GM18909 (cell line): ENCODE results near the gene LHX3.

Experiments used
- ATAC-seq: cut with Tn5 transposase; IDR thresholded peaks from one replicate; pipeline ENCODE4 v1.9.1; 2021; ENCODE audit warnings: mild to moderate bottlenecking; ENCODE audit not compliant: unreplicated experiment, poor library complexity

Gene LHX3

DNA sequence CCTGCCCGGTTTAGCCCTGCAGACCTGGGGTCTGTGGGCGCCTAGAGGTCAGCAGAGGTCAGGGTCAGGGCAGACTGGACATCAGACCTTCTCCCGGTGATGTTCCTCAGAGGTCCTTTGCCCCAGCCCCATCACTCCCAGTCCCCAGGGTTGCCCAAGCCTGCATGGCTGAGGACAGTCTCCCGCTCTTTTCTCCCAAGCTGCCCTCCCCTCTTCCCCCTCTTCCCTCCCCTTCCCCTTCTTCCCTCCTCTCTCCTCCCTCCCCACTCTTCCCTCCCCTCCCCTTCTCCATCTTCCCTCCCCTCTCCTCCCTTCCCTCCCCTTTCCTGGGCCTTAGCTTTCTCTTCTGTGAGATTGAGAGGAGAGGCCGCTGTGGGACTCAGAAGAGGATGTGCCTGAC, 10.4 kb downstream of the LHX3 start:
- no peak for ATAC-seq

DNA sequence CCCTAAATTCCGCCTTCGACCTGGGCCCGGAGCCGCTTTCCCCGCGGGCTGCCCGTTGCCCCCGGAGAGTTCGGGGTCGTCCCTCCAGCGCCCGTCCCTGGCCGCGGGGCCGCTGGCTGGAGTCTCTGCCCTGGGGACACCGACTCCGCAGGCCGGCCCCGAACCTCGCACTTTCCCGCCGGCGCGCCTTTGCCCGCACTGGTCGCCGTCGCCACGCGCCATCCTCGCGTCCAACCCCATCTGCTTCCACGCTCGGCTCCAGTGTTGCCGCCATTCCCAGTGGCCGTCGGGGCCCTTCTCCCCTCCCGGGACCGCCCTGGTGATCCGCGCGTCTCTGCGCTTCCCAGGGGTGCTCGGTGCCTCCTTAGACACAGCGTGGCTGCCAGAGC, 11.0 kb downstream of the LHX3 start:
- no peak for ATAC-seq

DNA sequence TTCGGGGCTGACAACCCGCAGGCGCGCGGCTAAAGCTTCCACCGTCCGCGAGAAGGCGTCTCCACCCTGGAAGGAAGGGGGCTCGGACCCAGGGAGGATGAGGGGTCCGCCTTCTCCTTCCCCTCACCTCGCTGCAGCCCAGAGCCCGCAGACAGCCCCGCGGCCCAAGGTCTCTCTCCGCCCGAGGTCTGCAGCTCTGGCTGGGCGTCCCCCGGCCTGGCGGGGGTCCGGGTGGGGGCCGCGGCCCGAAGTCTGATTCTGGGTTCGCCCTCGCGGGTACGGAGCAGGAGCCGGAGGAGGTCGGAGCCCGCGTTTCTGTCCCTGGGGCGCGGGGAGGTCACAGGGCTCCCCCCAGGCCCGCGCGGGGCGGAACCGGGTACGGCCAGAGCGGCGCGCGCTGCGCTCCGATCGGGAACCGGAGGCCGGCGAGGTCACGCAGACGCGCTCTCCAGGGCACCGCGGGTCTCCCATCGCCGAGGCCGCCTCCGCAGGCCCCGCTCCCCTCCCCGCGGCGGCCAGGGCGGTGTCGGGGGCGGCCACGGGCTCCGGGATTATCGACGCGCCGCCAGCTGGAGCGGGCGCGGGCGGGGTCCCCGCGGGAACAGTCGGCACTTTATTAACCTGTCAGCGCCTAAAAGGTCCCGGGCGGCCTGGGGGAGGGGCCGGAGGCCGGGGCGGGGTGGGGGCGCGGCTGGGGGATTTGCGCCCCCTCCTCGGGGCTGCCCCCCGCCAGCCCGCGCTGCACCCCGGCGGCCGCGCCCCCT, 11.6 kb downstream of the LHX3 start:
- no peak for ATAC-seq

DNA sequence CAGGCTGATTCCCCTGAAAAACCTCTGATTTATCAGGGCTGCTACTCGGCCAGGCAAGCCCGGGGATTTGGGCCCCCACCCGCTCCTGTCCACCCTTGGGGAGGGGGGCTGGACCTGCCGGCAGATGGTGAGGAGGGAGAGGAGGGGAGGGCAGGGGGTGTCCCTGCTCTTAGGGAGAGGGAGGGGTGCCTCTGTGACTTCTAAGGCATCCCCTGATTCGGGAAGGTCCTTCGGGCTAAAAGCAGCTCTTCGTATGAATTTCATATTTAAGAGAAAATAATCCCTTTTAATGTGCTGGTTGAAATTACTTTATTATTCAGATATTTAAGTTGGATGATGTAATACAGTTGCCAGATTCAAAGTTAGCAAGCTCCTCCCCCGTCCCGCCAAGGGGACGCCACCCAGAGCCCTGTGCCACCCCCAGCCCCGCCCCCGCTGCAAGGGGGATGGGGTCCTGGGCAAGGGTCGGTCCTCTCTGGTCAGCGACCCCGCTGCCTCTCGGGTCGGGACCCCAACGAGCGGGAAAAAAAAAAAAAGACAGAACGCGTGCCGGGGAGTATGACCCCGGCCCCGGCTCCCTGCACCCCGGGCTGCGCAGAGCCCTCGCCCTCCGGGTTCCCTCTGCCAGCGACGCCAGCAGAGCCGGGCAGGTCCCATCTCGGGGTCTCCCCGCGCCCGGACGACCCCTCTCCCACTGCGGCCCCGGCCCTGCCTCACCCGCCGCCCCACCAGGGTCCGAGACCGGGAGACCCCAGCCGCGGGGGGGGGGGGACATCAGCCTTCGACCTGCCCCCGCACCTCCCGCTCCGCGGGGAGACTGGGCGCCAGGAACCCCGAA, 12.4 kb downstream of the LHX3 start:
- no peak for ATAC-seq

DNA sequence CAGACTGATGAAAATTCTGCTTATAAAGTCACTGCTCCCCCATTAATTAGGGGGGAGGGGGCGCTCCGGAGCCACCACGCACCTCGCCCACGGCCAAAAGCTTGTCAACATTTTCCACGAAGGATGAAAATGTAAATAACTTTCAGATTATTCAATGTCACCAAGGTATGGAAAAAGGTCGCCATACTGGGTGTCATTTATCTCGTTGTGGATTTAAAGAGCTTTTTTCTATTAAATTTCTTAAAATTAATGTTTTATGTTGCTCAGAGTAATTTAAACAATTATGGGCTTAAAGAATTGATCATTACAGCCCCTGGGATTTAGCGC, 13.0 kb downstream of the LHX3 start:
- ATAC-seq, result no peak

DNA sequence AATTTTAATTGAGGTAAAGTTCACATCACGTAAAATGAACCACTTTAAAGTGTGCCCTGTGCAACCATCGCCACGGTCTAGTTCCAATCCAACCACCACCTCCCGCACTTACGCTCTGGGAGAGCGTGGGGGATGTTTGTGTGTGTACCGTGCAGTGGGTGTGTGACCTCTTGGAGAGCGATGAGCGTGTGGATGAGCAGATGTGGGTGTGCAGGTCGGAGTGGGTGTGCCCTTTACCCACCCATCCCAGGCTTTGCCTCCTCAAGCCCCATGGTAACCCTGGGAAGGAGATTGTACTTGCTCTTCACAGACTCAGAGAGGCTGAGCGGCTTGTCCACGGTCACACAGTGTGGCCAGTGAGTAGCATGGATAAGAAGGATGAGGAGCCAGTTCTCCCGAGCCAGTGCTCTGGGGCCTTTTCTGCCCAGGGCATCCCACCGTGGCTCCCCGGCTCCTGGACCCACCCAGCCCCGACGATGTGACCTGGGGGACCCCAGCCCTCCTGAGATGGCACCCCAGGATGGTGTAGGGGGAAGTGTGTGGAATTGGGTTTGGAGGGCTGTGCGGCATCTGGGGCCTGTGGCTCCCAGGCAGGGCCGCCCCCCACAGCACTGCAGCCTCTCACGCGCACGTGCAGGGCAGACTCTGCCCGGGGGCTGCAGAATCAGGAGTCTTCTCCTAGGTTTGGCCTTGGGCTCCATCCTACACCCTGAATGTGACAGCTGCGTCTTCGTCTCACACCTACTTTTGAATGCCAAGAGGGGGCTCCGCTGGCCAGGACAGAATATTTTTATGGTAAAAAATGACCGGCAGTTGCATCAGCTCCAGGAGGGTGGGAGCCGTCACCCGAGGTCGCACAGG, 13.6 kb downstream of the LHX3 start:
- ATAC-seq, result no peak

DNA sequence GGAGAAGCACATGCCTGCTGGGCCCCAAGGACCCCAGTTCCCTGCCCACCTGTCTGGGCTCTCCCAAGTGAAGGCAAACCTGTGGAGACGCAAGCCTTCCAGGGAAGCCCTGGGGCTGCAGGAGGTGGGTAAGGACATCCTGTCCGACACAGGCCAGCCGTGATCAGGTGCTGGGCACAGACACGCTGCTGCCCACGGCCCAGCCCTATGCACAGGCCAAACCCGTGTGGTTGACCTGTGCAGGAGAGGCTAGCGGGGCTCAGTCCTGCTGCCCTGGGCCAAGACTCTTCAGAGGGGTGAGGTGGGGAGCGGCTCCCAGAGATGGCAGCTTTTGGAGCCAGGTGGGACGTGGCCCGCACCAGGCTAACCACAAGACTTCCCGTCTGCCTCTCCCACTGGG, 14.3 kb downstream of the LHX3 start:
- ATAC-seq, result no peak

DNA sequence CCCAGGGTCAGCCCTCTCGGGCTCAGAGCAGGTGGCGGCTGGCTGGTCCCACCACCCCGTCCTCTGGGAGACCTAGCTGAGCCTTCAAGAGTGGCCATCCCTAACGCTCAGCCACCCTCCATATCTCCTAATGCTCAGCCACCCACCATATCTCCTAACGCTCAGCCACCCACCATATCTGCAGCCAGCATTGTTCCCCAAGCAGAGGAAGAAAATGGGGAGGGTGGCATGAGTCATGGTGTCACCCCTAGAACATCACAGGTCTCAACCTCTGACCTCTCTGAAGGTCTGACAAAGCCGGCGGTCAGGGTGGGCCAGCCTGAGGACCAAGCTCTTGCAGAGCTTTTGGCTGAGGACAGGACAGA, 14.7 kb downstream of the LHX3 start:
- no peak for ATAC-seq

DNA sequence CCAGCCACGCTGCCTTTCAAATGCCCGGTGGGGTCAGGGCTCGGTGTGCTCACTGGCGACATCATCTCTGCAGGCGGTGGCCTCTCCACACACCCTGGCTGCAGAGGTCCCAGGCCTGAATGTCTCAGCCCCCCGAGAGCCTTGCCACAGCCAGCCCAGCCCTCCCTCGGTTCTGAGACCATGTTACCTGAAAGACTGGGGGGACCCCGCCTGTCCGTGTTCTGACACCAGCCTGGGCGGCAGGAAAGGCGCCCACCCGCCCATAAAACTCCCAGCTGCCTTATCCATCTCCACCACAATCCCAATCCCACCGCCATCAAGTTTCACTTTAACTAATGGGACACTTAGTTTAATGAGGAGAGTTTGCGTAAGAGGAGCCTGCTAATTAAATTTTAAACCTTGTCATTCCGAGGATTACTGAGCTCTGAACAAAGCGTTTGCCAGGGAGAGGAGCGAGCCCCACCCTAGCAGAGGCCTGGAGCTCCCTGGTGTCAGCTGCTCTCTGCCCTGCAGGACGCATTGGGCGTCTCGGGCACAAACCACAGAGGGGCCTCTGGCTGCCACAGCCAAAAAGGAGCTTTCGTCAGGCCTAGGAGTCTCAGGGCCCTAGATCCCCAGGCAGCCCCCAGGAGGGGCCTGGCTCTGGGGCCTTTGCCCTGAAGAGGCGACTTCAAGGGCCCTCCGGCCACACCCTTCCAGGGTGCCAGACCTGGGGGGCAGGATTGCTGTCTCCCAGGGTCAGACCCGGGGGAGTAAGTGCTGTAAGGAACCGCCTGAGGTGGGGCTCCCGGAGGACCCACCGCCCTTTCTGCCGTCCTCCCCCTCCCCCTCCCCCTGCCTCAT, 15.3 kb downstream of the LHX3 start:
- ATAC-seq, result no peak

DNA sequence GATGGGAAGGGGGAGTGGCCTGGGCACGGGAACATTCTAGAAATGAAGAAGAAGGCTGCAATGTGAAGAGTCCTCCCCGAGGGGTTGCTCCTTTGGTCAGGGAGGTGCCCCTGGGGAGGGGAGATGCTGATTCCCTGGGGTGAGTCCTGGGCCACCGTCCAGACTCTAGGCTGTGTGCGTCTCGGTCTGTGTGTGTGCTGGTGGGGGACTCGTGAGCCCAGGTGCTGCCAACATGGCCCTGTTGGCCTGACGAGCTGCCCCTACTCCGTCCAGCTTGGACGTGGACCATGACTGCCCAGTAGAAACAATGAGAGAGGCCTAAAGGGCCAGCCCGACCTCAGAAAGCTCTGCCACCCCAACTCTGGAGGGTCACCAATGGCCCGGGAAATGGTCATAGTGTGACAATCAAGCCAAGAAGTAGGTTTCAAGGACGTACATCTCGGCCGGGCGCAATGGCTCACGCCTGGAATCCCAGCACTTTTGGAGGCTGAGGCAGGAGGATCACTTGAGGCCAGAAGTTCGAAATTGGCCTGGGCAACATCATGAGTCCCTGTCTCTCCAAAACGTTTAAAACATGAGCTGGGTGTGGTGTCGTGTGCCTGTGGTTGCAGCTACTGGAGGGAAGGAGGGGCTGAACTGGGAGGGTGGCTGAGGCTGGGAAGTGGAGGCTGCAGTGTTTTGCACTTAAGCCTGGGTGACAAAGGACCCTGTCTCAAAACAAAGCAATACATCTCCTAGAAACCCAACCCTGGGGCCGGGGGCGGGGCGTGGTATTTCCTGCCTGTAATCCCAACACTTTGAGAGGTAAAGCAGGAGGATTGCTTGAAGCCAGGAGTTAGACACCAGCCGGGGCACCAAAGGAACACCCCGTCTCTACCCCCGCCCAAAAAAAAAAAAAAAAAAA, 17.0 kb downstream of the LHX3 start:
- ATAC-seq, result no peak

DNA sequence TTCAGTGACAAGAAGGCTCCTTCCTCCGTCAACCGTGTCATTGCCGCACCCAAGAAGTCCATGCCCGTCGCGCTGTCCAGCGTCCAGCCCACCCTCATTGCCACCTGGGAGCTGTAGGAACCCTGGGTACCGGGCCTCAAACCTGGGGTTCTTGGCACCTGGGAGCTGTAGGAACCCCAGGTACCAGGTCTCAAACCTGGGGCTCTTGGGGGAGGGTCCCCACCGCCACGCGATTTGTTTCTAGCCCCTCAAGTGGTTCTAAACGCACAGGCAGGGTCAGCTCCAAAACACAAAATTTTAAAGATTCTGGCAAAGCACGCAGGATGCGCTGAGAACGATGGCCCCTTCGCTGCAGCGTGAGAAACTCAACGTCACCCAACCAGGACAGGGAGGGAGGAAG, 17.7 kb downstream of the LHX3 start:
- ATAC-seq, result no peak

DNA sequence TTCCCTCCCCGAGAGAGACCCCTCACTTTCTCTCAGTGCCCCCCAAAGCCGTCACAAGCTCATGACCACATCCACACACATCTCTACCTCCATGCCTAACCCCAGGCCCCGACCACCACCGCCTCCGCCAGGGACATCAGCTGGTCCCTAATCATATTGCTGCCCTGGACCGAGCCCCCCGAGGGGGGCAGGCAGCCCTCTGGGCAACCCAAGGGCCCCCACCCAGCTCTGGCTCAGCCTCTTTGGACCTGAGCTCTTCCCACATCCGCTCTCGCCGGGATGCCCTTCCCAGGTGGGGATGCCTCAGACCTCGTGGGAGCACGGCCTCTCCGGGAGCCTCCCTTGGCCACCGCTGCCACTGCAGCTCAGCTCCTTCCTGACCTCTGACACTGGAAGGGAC, 18.5 kb downstream of the LHX3 start:
- no peak for ATAC-seq

DNA sequence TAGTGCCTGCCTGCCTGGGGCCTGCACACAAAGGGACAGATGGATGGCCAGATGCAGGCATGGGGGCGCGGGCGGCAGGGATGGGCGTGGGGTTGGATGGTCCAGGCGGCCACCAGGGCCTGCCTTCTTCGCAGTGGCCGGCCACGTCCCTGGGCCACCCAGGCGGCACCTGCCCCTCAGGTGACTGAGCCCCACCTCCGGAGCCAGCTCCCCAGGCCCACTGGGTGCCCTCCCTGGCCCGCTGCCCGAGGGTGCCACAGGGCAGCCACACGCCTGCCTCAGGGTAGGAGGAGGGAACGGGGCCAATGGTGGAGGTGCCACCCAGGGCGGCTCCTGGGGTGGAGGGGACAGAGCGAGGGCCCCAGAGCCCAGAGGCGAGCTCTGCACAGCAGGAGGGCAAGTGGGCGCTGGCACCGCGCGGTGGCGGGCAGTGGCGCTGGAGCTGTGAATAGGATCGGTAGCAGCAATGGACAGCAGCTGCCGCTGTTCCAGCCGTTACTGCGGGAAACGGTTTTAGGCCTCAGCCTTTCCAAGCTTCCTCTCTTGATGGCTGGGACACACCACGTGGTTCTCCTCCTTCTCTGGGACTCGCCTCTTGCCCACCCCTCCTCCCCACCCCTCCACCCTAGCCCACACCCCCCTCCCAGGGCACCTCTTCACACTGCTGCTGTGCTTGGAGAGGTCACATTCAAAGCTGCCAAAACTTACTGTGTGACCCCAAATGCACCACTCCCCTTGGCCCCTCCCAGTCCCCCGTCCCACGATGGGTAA, 19.1 kb downstream of the LHX3 start:
- ATAC-seq, result no peak

DNA sequence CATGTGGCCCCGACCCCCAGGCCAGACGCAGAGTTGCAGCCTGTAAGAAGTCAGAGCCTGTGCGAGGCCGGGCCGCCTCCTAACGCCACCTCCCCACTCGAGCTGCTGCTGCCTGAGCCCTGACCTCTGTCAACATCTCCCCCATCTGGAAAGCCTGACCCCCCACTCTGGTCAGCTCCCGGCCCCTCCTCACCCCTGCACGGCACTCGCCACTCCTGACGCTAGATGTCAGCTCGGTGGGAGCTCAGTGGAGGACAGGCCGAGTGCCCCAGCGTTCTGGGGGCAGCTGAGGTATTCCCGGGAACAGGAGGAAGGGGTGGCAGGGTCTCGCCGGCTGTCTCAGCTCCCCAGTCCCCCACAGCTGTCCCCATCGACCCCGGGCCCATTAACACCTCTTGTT, 19.9 kb downstream of the LHX3 start:
- no peak for ATAC-seq

DNA sequence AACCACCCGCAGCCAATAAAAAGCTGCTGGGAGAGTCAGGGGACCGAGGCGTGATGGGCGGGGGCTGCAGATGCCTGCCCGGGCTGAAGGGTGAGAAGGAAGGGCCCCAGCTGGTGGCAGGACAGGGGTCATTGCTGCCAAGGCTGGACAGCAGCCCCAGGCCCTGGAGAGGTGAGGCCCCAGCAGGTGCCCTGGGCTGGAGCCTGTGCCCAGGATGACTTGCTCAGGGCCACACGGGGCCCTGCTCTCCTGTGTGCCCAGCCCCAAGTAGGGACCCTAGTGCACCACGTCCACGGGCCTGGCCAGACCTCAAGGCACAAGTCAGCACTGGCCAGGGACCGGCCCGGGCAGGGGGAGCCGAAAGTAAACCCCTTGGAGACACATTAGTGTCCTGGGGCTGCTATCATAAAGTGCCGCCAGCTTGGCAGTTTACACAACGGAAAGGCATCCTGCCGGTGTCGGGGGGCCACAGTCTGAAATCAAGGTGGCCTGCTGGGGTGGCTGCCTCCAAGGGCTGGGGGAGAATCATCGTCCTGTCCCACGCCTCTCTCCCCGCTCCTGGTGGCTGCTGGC, 22.0 kb downstream of the LHX3 start:
- ATAC-seq, result no peak

DNA sequence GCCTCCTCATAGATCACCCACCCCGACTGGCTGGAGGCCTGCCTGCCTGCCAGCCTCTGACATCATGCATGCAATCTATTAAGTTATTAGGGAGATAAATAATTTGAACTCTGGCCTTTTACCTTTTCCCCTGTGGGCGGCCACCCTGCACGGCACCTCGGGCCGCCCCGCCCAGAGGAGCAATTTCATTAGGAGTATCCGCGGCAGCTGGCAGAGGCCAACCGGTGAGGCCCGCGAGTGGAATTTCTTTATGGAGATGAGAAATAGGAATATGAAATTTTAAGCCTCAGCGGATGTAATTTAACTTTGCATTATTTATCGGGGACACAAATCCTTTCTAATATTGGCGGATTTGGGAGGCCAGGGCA, 22.5 kb downstream of the LHX3 start:
- ATAC-seq, result no peak

DNA sequence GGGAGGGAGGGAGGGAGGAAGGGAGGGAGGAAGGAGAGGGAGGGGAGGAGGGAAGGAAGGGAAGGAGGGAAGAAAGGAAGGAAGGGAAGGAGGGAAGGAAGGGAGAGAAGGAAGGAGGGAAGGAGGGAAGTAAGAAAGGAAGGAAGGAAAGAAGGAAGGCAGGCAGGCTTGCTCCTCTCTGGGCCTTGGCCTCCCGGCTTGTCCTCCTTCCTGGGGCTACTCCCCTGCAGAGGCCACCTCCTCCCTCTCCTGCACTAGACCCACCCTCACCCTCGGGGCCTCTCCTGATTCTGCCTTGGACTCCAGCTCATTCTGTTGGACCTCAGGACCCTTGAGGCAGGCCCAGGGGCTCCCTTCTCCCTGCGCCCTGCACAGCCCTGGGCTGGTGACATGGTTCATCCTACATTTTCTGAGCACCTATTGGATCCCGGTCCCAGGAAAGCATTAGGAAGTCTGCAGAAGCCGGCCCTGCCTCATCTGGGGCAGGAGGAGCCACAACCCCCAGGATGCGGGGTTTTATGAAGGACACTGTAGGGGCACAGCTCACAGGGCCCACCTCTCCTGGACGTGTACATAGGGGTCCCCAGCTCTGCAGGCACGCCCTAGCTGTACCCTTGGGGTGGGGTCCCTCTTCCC, 23.0 kb downstream of the LHX3 start:
- ATAC-seq, result no peak

DNA sequence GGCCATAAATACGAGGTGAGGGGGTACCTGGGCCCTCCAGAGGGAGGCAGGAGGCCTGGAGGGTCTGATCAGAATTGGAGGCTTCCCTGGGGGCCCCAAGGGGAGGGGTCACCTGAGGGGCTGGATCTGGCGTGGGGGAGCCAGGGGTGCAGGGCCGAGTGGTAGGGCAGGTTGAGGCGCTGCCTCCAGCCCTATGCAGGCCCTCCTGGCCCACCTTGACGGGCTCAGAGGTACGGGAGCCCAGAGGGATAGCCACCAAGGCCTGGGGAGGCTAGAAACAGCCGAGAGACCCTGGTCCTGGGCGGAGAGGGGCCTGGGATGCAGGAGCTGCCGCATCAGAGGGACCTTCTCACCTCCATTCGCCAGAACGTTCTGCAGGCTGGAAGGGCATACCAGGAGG, 24.3 kb downstream of the LHX3 start:
- ATAC-seq, result no peak
